GM21423 (cell line): Measurements from ENCODE around the gene SNAPC4.
A peak's percentile ranks its signal among the peaks of the same experiment; 100 is the strongest.

Source experiments
- ATAC-seq: cut with Tn5 transposase; IDR thresholded peaks from one replicate; pipeline ENCODE4 v1.9.1; 2021; ENCODE audit warnings: mild to moderate bottlenecking, moderate library complexity; ENCODE audit not compliant: unreplicated experiment

SNAPC4 gene

GRCh38 chr9:136400038-136400834 is at the start of gene SNAPC4:
Gene SNAPC4 (minus strand): TSS chr9:136400170. CDS start chr9:136398428, 1,742 bp downstream.
- peak; percentile 68 for ATAC-seq

- no peak for ATAC-seq
Observed at GRCh38 chr9:136448655-136449054, 48.7 kb upstream of the SNAPC4 start.

- ATAC-seq, result no peak
Observed at GRCh38 chr9:136447173-136447778, 47.3 kb upstream of the SNAPC4 start.

GRCh38 chr9:136445799-136446198 is 45.8 kb upstream of the SNAPC4 start:
- ATAC-seq, result no peak

- no peak for ATAC-seq
Observed at GRCh38 chr9:136444102-136444501, 44.1 kb upstream of the SNAPC4 start.

GRCh38 chr9:136443687-136444086 is 43.7 kb upstream of the SNAPC4 start:
- ATAC-seq, result no peak

- no peak for ATAC-seq
Observed at GRCh38 chr9:136443087-136443486, 43.1 kb upstream of the SNAPC4 start.

- ATAC-seq, result no peak
Observed at GRCh38 chr9:136442265-136442664, 42.3 kb upstream of the SNAPC4 start.

GRCh38 chr9:136441681-136442245 is 41.8 kb upstream of the SNAPC4 start:
- ATAC-seq, result no peak

- no peak for ATAC-seq
Observed at GRCh38 chr9:136441191-136441680, 41.3 kb upstream of the SNAPC4 start.

- ATAC-seq, result peak; percentile 76
Observed at GRCh38 chr9:136439481-136440408, 39.8 kb upstream of the SNAPC4 start, which contains the start of gene INPP5E. Gene INPP5E (minus strand): TSS chr9:136439845. CDS start chr9:136439419, 426 bp downstream.

- peak; percentile 42 for ATAC-seq
Observed at GRCh38 chr9:136438548-136439480, 38.8 kb upstream of the SNAPC4 start.

GRCh38 chr9:136437839-136438547 is 38.0 kb upstream of the SNAPC4 start:
- ATAC-seq, result no peak

GRCh38 chr9:136437430-136437829 is 37.5 kb upstream of the SNAPC4 start:
- ATAC-seq, result no peak

GRCh38 chr9:136436055-136436634 is 36.2 kb upstream of the SNAPC4 start:
- no peak for ATAC-seq

- no peak for ATAC-seq
Observed at GRCh38 chr9:136434580-136435169, 34.7 kb upstream of the SNAPC4 start.

GRCh38 chr9:136433849-136434579 is 34.0 kb upstream of the SNAPC4 start:
- ATAC-seq, result no peak
